BLaER1 treated with 17β-estradiol and CSF1 and Interleukin-3, amounts not matched to agents 10 nM and 100 nM (cell line): ENCODE measurements around the gene DNAJC22.

ENCODE experiments used
- H3K27ac ChIP-seq, 11 experiments: shearing (Covaris generic); formaldehyde crosslinking; 2 replicates each; pipeline ENCODE4 v1.8.1; 2022
- H3K27me3 ChIP-seq, 11 experiments: shearing (Covaris generic); formaldehyde crosslinking; 2 replicates each; pipeline ENCODE4 v1.8.1; 2022
- H3K36me3 ChIP-seq, 11 experiments: shearing (Covaris generic); formaldehyde crosslinking; 2 replicates each; pipeline ENCODE4 v1.8.1; 2022
- H3K4me1 ChIP-seq, 10 experiments: shearing (Covaris generic); formaldehyde crosslinking; 2 replicates each; pipeline ENCODE4 v1.8.1; 2022
- H3K4me2 ChIP-seq, 11 experiments: shearing (Covaris generic); formaldehyde crosslinking; 2 replicates each; pipeline ENCODE4 v1.8.1; 2022
- H3K4me3 ChIP-seq, 10 experiments: shearing (Covaris generic); formaldehyde crosslinking; 2 replicates each; pipeline ENCODE4 v1.8.1; 2022
- H3K9ac ChIP-seq, 11 experiments: shearing (Covaris generic); formaldehyde crosslinking; 2 replicates each; pipeline ENCODE4 v1.8.1; 2022
- H3K9me3 ChIP-seq, 11 experiments: shearing (Covaris generic); formaldehyde crosslinking; replicated peaks in 1 of 11; 2 replicates each; pipeline ENCODE4 v1.8.1; 2022
- H4K20me1 ChIP-seq, 11 experiments: shearing (Covaris generic); formaldehyde crosslinking; 2 replicates each; pipeline ENCODE4 v1.8.1; 2022
- Cebpa-rat ChIP-seq, 11 experiments: shearing (Covaris generic); IDR thresholded peaks; 2 replicates each; pipeline ENCODE4 v1.8.1; 2022

DNAJC22 gene

GRCh38 chr12:49400304-49400703, 53.6 kb downstream of the DNAJC22 start:
- H3K36me3 ChIP-seq, result peaks cover 0 to 17% (median 3%) of the 10 kb centered on the region in 11 experiments; a peak in 9 of 22 replicates
- no peak overlapping the region for H3K4me3 ChIP-seq
- no peak overlapping the region for H3K9ac ChIP-seq
- H3K4me1 ChIP-seq, result peaks cover 0 to 8% (median 0%) of the 10 kb centered on the region in 10 experiments; a peak in 1 of 20 replicates
- H3K4me2 ChIP-seq, result no peak overlapping the region
- H3K27me3 ChIP-seq, result no peaks in the 10 kb centered on the region
- peaks cover 0 to 4% (median 2%) of the 10 kb centered on the region in 11 experiments; a peak in 8 of 22 replicates for H3K9me3 ChIP-seq
- peaks cover 0 to 91% (median 35%) of the 10 kb centered on the region in 11 experiments; a peak in 16 of 22 replicates for H4K20me1 ChIP-seq
- H3K27ac ChIP-seq, result no peak overlapping the region
- TF ChIP-seq Cebpa-rat (IDR thresholded peaks at IDR 0.05), result no peak
